ENCODE data around the gene OSM.

DNA sequence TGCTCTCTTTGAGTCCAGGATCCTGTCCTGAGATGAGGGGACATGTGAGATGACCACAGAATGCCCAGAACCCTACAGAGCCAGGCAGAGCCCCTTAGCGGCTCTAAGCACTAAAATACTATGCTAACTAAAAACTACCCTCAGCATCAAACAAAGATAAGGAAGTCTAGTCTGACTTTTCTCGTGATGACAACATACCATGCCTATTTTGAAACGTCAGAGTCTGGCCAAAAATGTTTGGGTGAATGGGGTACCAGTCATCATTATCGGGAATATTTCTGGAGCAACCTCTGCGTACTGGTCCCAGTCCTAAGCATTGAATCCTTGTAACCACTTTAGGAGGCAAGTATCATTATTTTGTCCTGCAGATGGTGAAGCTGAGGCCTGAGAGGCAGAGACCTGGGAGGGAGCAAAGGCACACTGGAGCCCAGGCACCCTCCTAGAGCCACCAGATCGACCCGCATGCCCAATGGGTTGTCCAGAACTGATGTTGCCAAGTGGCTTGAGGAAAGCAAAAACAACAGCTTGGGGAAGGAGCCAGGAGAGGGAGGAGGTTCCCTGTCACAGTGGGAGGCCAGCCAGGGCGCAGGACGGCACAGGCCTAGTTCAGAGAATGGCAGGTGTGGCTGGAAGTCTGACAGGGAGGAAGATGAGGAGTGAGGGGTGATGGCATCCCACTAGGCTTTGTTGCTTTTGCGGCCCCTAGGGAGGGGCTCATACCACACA, 7.2 kb upstream of the OSM start:
- TF ChIP-seq POLR2AphosphoS5 (IDR thresholded peaks at IDR 0.05) (no peak), POLR2A (IDR thresholded peaks at IDR 0.05; ENCODE audit: low read depth) (no peak), CTCF (IDR thresholded peaks at IDR 0.05) (no peak), EP300 (IDR thresholded peaks at IDR 0.05) (no peak)
